Small intestine (tissue), 7 donors: ENCODE data around the gene TTLL6. TPM values are rescaled to one million over a fixed set of nuclear protein-coding genes. Genes with fewer than 3 reads are reported as not detected.
A peak's percentile ranks its signal among the peaks of the same experiment; 100 is the strongest.

ENCODE experiments used
- DNase-seq, 2 donors: peaks; one replicate each; pipeline versions ENCODE4 v3.0.0 to v3.0.0-alpha.2; 2013
- FAIRE-seq: peaks from 2 replicates; lab custom pipeline; 2012; peaks lifted over from hg19 to GRCh38; lab: Jason Lieb, UNC
- H3K27ac ChIP-seq, 3 donors: one replicate each; pipeline ENCODE4 v1.5.1; 2013; ENCODE audit warnings: low read length in 2 of 3, mild to moderate bottlenecking in 2 of 3, control low read depth in 1 of 3, inconsistent platforms in 1 of 3, low read depth in 1 of 3, moderate library complexity in 1 of 3
- H3K27me3 ChIP-seq, 3 donors: one replicate each; pipeline ENCODE4 v1.6.1; 2013; ENCODE audit warnings: low read length in 3 of 3, inconsistent platforms in 1 of 3; ENCODE audit not compliant: control insufficient read depth in 3 of 3, insufficient read depth in 3 of 3
- H3K36me3 ChIP-seq, 3 donors: one replicate each; pipeline ENCODE4 v1.6.1; 2013; ENCODE audit warnings: low read length in 3 of 3, inconsistent platforms in 1 of 3, low read depth in 1 of 3, mild to moderate bottlenecking in 1 of 3, moderate library complexity in 1 of 3; ENCODE audit not compliant: control insufficient read depth in 3 of 3, insufficient read depth in 2 of 3
- H3K4me1 ChIP-seq, 3 donors: one replicate each; pipeline ENCODE4 v1.6.1; 2013; ENCODE audit warnings: low read length in 2 of 3, inconsistent platforms in 1 of 3, low read depth in 1 of 3, mild to moderate bottlenecking in 1 of 3, moderate library complexity in 1 of 3; ENCODE audit not compliant: control insufficient read depth in 3 of 3, insufficient read depth in 2 of 3
- H3K4me3 ChIP-seq, 3 donors: one replicate each; pipeline ENCODE4 v1.5.1; 2013; ENCODE audit warnings: low read length in 3 of 3, control low read depth in 1 of 3, inconsistent platforms in 1 of 3, low read depth in 1 of 3, mild to moderate bottlenecking in 1 of 3, moderate library complexity in 1 of 3
- H3K9me3 ChIP-seq, 2 donors: one replicate each; pipeline ENCODE4 v1.6.1; 2013; ENCODE audit warnings: low read depth in 1 of 2, low read length in 1 of 2; ENCODE audit not compliant: control insufficient read depth in 2 of 2, insufficient read depth in 1 of 2
- WGBS, 3 donors: extraction: QIAGEN DNeasy Blood & Tissue Kit; methylation state at CpG; one replicate each; pipeline ENCODE4 v1.1.7; 2013; 5-methylcytosine and 5-hydroxymethylcytosine counted together
- polyA plus RNA-seq, 4 donors: library from polyadenylated mRNA; stranded (reverse) in 3 of 4; unstranded in 1 of 4; fragments of 200-250 nt in 3 of 4; fragments of 120-200 nt in 1 of 4; gene quantifications; one replicate each; pipeline versions ENCODE4 v1.2.1 to v1.2.3, GENCODE V29; 2013
- donor health status: healthy with polysubstance abuse.
- donor health status: control.
- donor health status: control.
- donor health status: Bipolar disorder and iron deficiency.
- donor health status: healthy.

TTLL6 gene
- polyA plus RNA-seq, 4 donors, result 1.6 to 4.2 (median 2.9) TPM

DNA sequence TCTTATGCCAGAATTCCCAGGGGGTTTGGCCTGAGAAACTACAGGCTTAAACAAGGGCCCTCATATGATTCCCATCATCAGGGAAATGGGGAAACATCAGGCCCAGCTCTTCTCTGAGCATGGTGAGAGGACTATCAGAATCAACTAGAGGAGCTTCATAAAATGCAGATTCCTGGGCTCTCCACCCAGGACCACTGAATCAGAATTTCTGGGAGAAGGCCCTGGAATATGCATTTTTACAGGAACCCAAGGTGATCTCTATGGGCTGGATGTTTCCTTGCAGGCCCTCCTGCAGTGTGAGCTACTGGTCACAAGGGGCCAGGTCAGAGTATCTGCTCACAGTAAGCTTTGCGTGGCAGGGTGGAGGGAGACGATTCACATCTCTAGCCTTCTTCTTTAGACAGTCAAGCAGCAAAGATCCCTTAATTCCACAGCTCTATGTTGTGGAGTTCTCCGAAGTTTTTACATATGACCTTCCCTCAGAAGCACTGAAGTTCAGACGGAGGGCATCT is 49.7 kb downstream of the TTLL6 start:
- WGBS, 3 donors, result 70 to 76% (median 70%) methylated on average over 4 of the region's 4 CpGs
- DNase-seq, result no peak
- H3K36me3 ChIP-seq, result peaks cover 0 to under 1% (median 0%) of the 10 kb centered on the region in 3 donors
- H3K4me3 ChIP-seq, result no peak overlapping the region
- FAIRE-seq, result no peak
- H3K27ac ChIP-seq, result no peak overlapping the region
- no peaks in the 10 kb centered on the region for H3K4me1 ChIP-seq
- no peaks in the 10 kb centered on the region for H3K9me3 ChIP-seq
- peaks cover 0 to under 1% (median 0%) of the 10 kb centered on the region in 3 donors for H3K27me3 ChIP-seq

GRCh38 chr17:48761114-48761513 is 55.9 kb downstream of the TTLL6 start:
- Histone ChIP-seq H3K27ac (no peak overlapping the region), H3K4me1 (no peaks in the 10 kb centered on the region), H3K36me3 (peaks cover 0 to 3% (median 0%) of the 10 kb centered on the region in 3 donors), H3K27me3 (peaks cover 0 to 33% (median 22%) of the 10 kb centered on the region in 3 donors), H3K4me3 (no peak overlapping the region), H3K9me3 (no peaks in the 10 kb centered on the region)
- FAIRE-seq (no peak), DNase-seq (no peak)
- WGBS, 3 donors, result 70 to 79% (median 74%) methylated on average over 6 of the region's 6 CpGs

- Histone ChIP-seq H3K27ac (no peak overlapping the region), H3K4me1 (no peaks in the 10 kb centered on the region), H3K27me3 (peaks cover 0 to 40% (median 22%) of the 10 kb centered on the region in 3 donors), H3K9me3 (no peaks in the 10 kb centered on the region), H3K4me3 (no peak overlapping the region), H3K36me3 (peaks cover 0 to 3% (median 0%) of the 10 kb centered on the region in 3 donors)
- DNase-seq (peak in 1 of 2 donors; percentile 74), FAIRE-seq (no peak)
- 10 to 41% (median 22%) methylated on average over 4 of the region's 4 CpGs for WGBS, 3 donors
Measured at GRCh38 chr17:48760411-48760810, 56.6 kb downstream of the TTLL6 start.

DNA sequence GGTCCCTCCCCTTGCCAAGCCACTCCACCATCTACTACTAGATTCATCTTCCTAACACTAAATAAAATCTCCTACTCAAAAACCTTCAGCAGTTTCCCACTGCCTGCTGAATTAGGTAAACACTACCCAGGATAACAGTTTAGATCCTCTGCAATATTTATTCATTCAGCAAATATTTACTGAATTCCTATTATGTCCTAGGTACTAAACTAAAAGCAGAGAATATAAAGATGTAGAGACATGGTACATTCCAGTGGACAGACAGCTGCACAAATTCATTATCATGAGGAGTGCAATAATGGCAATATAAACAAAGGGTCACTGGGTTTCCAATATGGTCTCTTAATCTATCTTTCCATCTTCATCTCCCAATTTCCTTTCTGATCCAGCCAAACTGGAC is 57.7 kb downstream of the TTLL6 start:
- Histone ChIP-seq H3K36me3 (peaks cover 0 to 3% (median 0%) of the 10 kb centered on the region in 3 donors), H3K4me3 (no peak overlapping the region), H3K9me3 (no peaks in the 10 kb centered on the region), H3K27ac (no peak overlapping the region), H3K27me3 (peaks cover 0 to 51% (median 32%) of the 10 kb centered on the region in 3 donors), H3K4me1 (no peaks in the 10 kb centered on the region)
- no peak for FAIRE-seq
- no peak for DNase-seq

DNA sequence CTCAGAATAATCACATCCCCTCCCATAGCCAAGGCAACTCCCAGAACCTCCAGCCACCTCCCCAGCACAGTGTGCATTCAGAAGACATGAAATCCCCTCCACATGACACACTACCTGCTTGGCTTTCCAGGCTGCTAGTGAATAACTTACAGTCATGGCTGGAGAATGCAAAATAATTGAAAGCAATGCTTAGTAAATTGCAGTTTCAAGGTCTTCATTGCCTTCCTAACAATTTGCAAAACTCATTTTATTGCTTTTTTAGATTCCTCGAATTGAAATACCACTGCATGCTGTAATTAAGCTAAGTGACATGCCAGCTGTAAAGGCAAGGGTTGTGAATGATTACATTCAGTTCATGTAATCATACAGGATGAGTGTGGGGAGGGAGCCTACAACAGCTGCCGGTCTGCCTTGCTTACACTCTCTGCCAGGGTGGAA is 59.5 kb downstream of the TTLL6 start:
- FAIRE-seq (no peak), DNase-seq (no peak)
- peaks cover 0 to 68% (median 48%) of the 10 kb centered on the region in 3 donors for H3K27me3 ChIP-seq
- H3K9me3 ChIP-seq, result no peaks in the 10 kb centered on the region
- 18 to 45% (median 41%) methylated on average over 2 of the region's 2 CpGs for WGBS, 3 donors
- no peak overlapping the region for H3K4me3 ChIP-seq
- no peaks in the 10 kb centered on the region for H3K4me1 ChIP-seq
- H3K27ac ChIP-seq, result no peak overlapping the region
- peaks cover 0 to 3% (median 0%) of the 10 kb centered on the region in 3 donors for H3K36me3 ChIP-seq

DNA sequence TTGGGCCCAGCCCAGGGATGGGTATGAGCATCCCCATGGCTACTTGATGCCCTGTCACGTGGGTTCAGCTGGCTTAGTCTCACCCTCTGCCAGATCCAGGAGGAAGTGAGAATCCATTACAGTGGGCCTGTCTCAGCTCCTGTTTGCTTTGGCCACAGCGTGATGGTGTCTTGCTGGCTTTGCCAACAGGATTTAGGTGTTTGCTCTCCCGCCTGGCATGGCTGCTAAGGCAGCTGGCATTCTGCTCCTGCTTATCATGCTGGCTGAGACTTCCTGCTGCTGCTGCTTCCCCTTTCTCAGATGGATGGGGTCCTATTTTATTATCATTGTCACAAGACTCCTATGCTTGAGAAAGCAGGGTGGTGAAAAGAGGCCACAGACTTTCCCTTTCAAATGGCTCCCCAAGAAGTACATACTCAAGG is 60.2 kb downstream of the TTLL6 start:
- H3K27me3 ChIP-seq, result peaks cover 0 to 72% (median 49%) of the 10 kb centered on the region in 3 donors
- WGBS, 3 donors, result 25 to 46% (median 25%) methylated on average over 3 of the region's 3 CpGs
- H3K4me3 ChIP-seq, result no peak overlapping the region
- no peaks in the 10 kb centered on the region for H3K36me3 ChIP-seq
- no peak for DNase-seq
- FAIRE-seq, result no peak
- H3K27ac ChIP-seq, result no peak overlapping the region
- H3K9me3 ChIP-seq, result no peaks in the 10 kb centered on the region
- no peaks in the 10 kb centered on the region for H3K4me1 ChIP-seq

DNA sequence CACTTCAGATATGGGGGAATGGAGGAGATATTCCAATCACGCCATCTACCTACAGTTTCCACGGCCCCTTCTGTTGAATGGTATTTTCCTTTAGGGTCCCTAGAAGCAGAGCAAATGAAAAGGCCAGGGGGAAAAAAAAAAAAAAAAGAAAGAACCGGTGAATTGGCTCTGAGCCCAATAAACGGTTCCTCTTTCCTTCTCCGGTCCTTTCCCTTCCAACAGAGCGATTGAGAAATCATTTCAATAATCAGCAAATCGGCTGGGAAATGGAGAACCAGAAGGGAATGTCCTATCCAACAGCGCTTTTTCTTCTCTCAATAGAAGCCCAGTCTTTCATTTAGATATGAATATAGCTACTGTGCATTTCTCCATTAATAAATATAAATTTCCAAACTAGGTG is 61.7 kb downstream of the TTLL6 start:
- no peak for DNase-seq
- Histone ChIP-seq H3K27ac (no peak overlapping the region), H3K36me3 (no peaks in the 10 kb centered on the region), H3K4me3 (no peak overlapping the region), H3K4me1 (no peaks in the 10 kb centered on the region), H3K27me3 (peaks cover 0 to 87% (median 54%) of the 10 kb centered on the region in 3 donors), H3K9me3 (no peaks in the 10 kb centered on the region)
- 14 to 18% (median 18%) methylated on average over 8 of the region's 8 CpGs for WGBS, 3 donors
- no peak for FAIRE-seq

- Histone ChIP-seq H3K36me3 (no peaks in the 10 kb centered on the region), H3K4me1 (no peaks in the 10 kb centered on the region), H3K27ac (no peak overlapping the region), H3K9me3 (no peaks in the 10 kb centered on the region), H3K4me3 (no peak overlapping the region), H3K27me3 (peaks cover 0 to 94% (median 61%) of the 10 kb centered on the region in 3 donors)
- FAIRE-seq, result no peak
- DNase-seq, result no peak
- 8 to 22% (median 18%) methylated on average over 38 to 52 of the region's 52 CpGs for WGBS, 3 donors
Measured at GRCh38 chr17:48754500-48755261, 62.3 kb downstream of the TTLL6 start.
